ENCODE results near the gene POLR2C.

The POLR2C gene

DNA sequence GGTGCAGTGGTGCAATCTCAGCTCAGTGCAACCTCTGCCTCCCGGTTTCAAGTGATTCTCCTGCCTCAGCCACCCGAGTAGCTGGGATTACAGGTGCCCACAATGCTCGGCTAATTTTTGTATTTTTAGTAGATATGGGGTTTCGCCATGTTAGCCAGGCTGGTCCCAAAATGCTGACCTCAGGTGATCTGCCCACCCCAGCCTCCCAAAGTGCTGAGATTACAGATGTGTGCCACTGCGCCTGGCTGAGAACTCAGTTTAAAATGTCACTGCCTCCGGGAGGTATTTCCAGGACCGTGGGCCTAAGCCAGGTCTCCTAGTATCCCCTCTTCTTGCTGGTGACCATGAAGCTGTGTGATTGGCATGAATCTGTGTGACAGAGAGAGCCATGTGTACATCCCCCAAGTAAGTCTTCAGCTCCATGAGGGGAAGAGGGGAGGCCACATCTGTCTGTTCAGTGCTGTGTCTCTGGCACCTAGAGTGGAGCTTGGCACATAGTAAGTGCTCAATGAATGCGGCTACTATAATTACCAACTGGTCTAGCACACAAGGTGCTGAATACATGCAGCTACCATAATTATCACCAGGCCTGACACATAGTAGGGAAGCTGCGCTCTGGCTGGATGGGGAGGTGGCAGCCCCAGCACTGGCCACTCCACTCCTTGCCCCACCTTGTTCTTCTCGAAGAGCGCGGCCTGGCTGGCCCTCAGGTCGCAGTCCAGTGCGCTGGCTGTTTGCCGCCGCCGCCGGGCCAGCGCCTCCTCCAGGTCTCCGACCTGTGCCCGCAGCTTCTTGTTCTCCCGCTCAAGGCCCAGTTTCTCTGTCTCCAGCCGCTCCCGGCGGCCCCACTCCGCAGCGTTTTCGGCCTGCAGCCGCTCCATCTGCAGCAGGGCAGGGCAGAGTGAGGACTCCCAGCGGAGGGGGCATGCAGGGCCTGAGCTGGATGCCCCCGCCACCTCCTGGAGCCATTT lies 55.2 kb downstream of the POLR2C start:
- DNase-seq (ENCODE audit: low read depth, low spot score) = no peak
- H3K27ac ChIP-seq = no peak overlapping the region

DNA sequence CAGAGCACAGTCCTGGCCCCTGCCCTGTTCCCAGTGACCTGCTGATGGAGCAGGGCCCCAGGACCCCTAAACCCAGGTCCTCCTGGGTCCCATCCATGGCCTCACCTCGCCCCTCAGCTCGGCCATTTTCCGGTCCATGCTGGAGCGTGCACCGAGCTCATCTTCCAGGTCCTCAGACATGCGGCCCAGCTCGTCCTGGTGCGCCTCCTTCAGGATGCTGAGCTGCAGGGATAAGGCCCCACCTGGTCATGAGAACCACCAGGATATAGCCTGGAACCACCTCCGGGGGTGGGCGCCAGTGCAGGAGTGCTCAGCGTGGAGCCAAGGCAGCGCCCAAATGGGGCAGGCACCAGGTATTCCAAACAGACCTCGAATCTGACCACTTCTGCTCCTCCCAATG lies 56.0 kb downstream of the POLR2C start:
- H3K27ac ChIP-seq = no peak overlapping the region
- DNase-seq (ENCODE audit: low read depth, low spot score) = no peak

DNA sequence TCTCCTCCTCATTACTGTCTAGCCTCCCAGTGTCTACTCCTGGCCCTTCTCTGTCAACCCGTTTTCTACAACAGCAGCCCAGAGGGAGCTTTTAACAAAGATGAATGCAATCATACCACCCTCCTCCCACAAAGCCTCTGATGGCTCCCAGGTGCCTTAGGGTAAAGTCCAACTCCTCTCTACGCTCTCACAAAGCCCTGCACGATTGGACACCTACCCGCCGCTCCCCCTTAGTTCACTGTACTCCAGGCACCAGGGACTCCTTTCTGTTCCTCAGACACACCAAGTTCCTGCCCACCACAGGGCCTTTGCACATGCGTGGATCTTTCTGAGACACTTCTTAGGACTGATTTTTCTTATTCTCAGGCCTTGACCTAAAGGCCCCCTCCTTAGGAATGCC lies 56.4 kb downstream of the POLR2C start:
- DNase-seq (ENCODE audit: low read depth, low spot score) = no peak
- no peak overlapping the region for H3K27ac ChIP-seq

DNA sequence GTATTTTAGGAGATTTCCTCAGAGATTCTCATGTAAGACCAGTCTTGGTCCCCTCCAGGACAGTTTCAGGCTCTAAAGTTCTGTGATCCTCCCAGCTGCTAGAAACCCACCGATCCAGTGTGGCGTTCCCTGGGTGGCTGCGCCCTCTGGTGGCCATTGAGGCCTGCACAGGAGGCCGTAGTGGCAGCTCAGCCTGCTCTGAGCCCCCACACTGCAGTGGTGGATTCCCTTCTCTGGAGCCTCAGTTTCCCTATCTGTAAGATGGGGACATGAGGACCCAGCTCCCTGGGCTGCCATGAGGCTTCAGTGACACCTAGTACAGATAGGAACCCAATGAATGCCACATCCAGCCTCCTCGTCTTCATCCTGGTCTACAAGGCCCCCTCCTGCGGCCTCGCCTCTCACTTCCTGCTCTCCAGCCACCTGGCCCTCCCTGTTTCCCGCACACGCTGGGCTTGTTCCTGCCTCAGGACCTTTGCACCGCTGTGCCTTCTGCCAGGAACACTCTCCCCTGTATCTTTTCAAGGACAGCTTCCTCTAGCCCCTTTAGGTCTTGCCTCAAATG lies 57.4 kb downstream of the POLR2C start:
- no peak for DNase-seq (ENCODE audit: low read depth, low spot score)
- H3K27ac ChIP-seq = no peak overlapping the region
